Suprapubic skin (tissue), 4 donors: Measurements from ENCODE around the gene UGT1A8. TPM values are rescaled to one million over a fixed set of nuclear protein-coding genes. Genes with fewer than 3 reads are reported as not detected.
"Not testable (repeated sequence)": the region's sequence is repeated elsewhere in the genome, so short reads cannot be mapped to it uniquely, and the experiment has no call there.

Experiments used
- DNase-seq, 2 donors: peaks; one replicate each; pipeline ENCODE4 v3.0.0-alpha.2; 2019; ENCODE audit warnings: low spot score in 2 of 2
- H3K27ac ChIP-seq: fragments of 200-600 bp; sonication (generic); one replicate; pipeline ENCODE4 v1.5.1; 2019
- H3K27me3 ChIP-seq: fragments of 200-600 bp; sonication (generic); one replicate; pipeline ENCODE4 v1.5.1; 2019
- H3K36me3 ChIP-seq: fragments of 200-600 bp; sonication (generic); one replicate; pipeline ENCODE4 v1.5.1; 2019
- H3K4me1 ChIP-seq: fragments of 200-600 bp; sonication (generic); one replicate; pipeline ENCODE4 v1.5.1; 2019
- H3K4me3 ChIP-seq: fragments of 200-600 bp; sonication (generic); one replicate; pipeline ENCODE4 v1.5.1; 2019; ENCODE audit warnings: mild to moderate bottlenecking
- H3K9me3 ChIP-seq: fragments of 200-600 bp; sonication (generic); one replicate; pipeline ENCODE4 v1.5.1; 2019
- CTCF ChIP-seq, 2 donors: fragments of 200-600 bp in 1 of 2; fragments of 450-650 bp in 1 of 2; sonication (generic) in 1 of 2; IDR thresholded peaks; one replicate each; pipeline ENCODE4 v1.5.1; 2016 to 2019; ENCODE audit warnings: antibody characterized with exemption in 2 of 2, mild to moderate bottlenecking in 1 of 2, moderate library complexity in 1 of 2
- EP300 ChIP-seq: sonication (generic); formaldehyde crosslinking; IDR thresholded peaks from one replicate; pipeline ENCODE4 v1.6.1; 2017; ENCODE audit warnings: antibody characterized with exemption
- POLR2A ChIP-seq, 2 donors: fragments of 450-650 bp; IDR thresholded peaks; one replicate each; pipeline ENCODE4 v1.6.1; 2017; ENCODE audit warnings: antibody characterized with exemption in 2 of 2, mild to moderate bottlenecking in 2 of 2, moderate library complexity in 2 of 2
- POLR2AphosphoS5 ChIP-seq, 3 donors: sonication (generic); formaldehyde crosslinking; IDR thresholded peaks; one replicate each; pipeline ENCODE4 v1.6.1; 2017; ENCODE audit warnings: antibody characterized with exemption in 3 of 3
- WGBS: methylation state at CpG from one replicate; pipeline ENCODE4 v1.1.5; 2018; 5-methylcytosine and 5-hydroxymethylcytosine counted together
- total RNA-seq, 4 donors: library from RNA; depleted of rRNA; stranded (reverse); fragments of >200 nt; gene quantifications; one replicate each; pipeline ENCODE4 v1.1.0, GENCODE V29; 2016

Gene UGT1A8
- under 1 TPM in 1 of 4 donors, not detected in 3; 0.47 TPM for total RNA-seq

GRCh38 chr2:233617476-233617875 is at the start of gene UGT1A8:
Gene UGT1A8 (plus strand): TSS chr2:233617633. CDS start chr2:233617708, 75 bp downstream.
- not testable (repeated sequence) for DNase-seq, H3K27me3 ChIP-seq, H3K4me3 ChIP-seq, H3K27ac ChIP-seq, H3K4me1 ChIP-seq, H3K9me3 ChIP-seq, H3K36me3 ChIP-seq
- 57% methylated on average over 5 of the region's 5 CpGs for WGBS

- Histone ChIP-seq H3K4me3 (no peak overlapping the region), H3K4me1 (no peaks in the 10 kb centered on the region), H3K27me3 (no peaks in the 10 kb centered on the region), H3K27ac (no peak overlapping the region), H3K36me3 (no peaks in the 10 kb centered on the region), H3K9me3 (no peaks in the 10 kb centered on the region)
- WGBS: 43% methylated on average over 1 of the region's 1 CpG
- DNase-seq: no peak
- TF ChIP-seq EP300 (no peak), CTCF (IDR thresholded peaks at IDR 0.05) (no peak), POLR2AphosphoS5 (IDR thresholded peaks at IDR 0.05) (no peak), POLR2A (IDR thresholded peaks at IDR 0.05) (no peak)
Observed at GRCh38 chr2:233571001-233571400, 46.4 kb upstream of the UGT1A8 start.

GRCh38 chr2:233571462-233571861 is 46.0 kb upstream of the UGT1A8 start:
- WGBS: 75% methylated on average over 2 of the region's 2 CpGs
- H3K27me3 ChIP-seq: no peaks in the 10 kb centered on the region
- H3K4me1 ChIP-seq: no peaks in the 10 kb centered on the region
- no peak overlapping the region for H3K4me3 ChIP-seq
- H3K36me3 ChIP-seq: no peaks in the 10 kb centered on the region
- H3K27ac ChIP-seq: no peak overlapping the region
- TF ChIP-seq POLR2A (IDR thresholded peaks at IDR 0.05) (no peak), CTCF (IDR thresholded peaks at IDR 0.05) (no peak), EP300 (no peak), POLR2AphosphoS5 (IDR thresholded peaks at IDR 0.05) (no peak)
- no peaks in the 10 kb centered on the region for H3K9me3 ChIP-seq
- no peak for DNase-seq

- 86% methylated on average over 4 of the region's 4 CpGs for WGBS
- H3K4me3 ChIP-seq: no peak overlapping the region
- DNase-seq: no peak
- H3K27ac ChIP-seq: no peak overlapping the region
- TF ChIP-seq POLR2AphosphoS5 (IDR thresholded peaks at IDR 0.05): no peak
- TF ChIP-seq EP300: no peak
- TF ChIP-seq POLR2A (IDR thresholded peaks at IDR 0.05): no peak
- no peak for TF ChIP-seq CTCF (IDR thresholded peaks at IDR 0.05)
- H3K4me1 ChIP-seq: no peaks in the 10 kb centered on the region
- H3K36me3 ChIP-seq: no peaks in the 10 kb centered on the region
- H3K9me3 ChIP-seq: no peaks in the 10 kb centered on the region
- no peaks in the 10 kb centered on the region for H3K27me3 ChIP-seq
Observed at GRCh38 chr2:233572468-233572867, 45.0 kb upstream of the UGT1A8 start.

- H3K4me3 ChIP-seq, H3K27ac ChIP-seq, H3K36me3 ChIP-seq, H3K27me3 ChIP-seq, H3K4me1 ChIP-seq, H3K9me3 ChIP-seq, DNase-seq: not testable (repeated sequence)
- WGBS: 54% methylated on average over 5 of the region's 5 CpGs
Observed at GRCh38 chr2:233577341-233577740, 40.1 kb upstream of the UGT1A8 start.

GRCh38 chr2:233583217-233583965 is 34.0 kb upstream of the UGT1A8 start:
- H3K27me3 ChIP-seq, H3K4me3 ChIP-seq: not testable (repeated sequence)
- 78% methylated on average over 35 of the region's 35 CpGs for WGBS

GRCh38 chr2:233584210-233584609 is 33.2 kb upstream of the UGT1A8 start:
- H3K9me3 ChIP-seq: no peaks in the 10 kb centered on the region
- DNase-seq: no peak
- H3K4me1 ChIP-seq: no peaks in the 10 kb centered on the region
- no peaks in the 10 kb centered on the region for H3K36me3 ChIP-seq
- TF ChIP-seq CTCF (IDR thresholded peaks at IDR 0.05) (no peak), POLR2A (IDR thresholded peaks at IDR 0.05) (no peak), EP300 (no peak), POLR2AphosphoS5 (IDR thresholded peaks at IDR 0.05) (no peak)
- H3K27me3 ChIP-seq: no peaks in the 10 kb centered on the region
- no peak overlapping the region for H3K4me3 ChIP-seq
- H3K27ac ChIP-seq: no peak overlapping the region
- 95% methylated on average over 1 of the region's 1 CpG for WGBS

More at GRCh38 chr2:233583217-233583965, 34.0 kb upstream of the UGT1A8 start:
- H3K36me3 ChIP-seq, H3K9me3 ChIP-seq, H3K4me1 ChIP-seq, DNase-seq, H3K27ac ChIP-seq: not testable (repeated sequence)
